Testis (tissue), 2 donors: Measurements from ENCODE around the gene GAB2.

ENCODE experiments used
- POLR2A ChIP-seq: fragments of 450-650 bp; IDR thresholded peaks from one replicate; pipeline ENCODE4 v1.6.1; 2017; ENCODE audit warnings: antibody characterized with exemption, mild to moderate bottlenecking, moderate library complexity
- TF ChIP-seq, protein P1 (sequence below), 3 experiments: fragments of 450-650 bp in 2 of 3; fragments of 200-600 bp in 1 of 3; sonication (generic) in 1 of 3; IDR thresholded peaks; one replicate each; pipeline ENCODE4 v1.5.1; 2016 to 2019; ENCODE audit warnings: antibody characterized with exemption in 3 of 3, mild to moderate bottlenecking in 2 of 3, moderate library complexity in 1 of 3

DNA sequence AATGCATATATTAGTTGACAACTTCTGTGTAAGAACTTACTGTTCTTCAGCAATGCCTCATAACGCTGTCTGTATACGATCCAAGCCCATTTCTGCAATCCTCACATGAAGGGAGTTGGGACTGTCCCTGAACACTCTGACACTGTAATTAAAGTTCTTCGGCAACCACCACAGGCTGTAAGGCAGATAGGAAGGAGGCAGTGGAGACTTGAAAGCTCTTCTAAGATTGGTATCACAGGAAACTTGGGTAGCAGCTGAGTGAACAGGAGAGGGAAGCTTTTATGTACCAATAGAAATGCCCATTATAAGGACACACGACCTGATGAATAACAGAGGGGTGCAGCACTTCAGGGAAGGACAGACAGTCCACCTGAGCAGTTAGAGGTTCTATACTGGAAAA, 12.0 kb upstream of the GAB2 start:
- TF ChIP-seq, protein P1, sequence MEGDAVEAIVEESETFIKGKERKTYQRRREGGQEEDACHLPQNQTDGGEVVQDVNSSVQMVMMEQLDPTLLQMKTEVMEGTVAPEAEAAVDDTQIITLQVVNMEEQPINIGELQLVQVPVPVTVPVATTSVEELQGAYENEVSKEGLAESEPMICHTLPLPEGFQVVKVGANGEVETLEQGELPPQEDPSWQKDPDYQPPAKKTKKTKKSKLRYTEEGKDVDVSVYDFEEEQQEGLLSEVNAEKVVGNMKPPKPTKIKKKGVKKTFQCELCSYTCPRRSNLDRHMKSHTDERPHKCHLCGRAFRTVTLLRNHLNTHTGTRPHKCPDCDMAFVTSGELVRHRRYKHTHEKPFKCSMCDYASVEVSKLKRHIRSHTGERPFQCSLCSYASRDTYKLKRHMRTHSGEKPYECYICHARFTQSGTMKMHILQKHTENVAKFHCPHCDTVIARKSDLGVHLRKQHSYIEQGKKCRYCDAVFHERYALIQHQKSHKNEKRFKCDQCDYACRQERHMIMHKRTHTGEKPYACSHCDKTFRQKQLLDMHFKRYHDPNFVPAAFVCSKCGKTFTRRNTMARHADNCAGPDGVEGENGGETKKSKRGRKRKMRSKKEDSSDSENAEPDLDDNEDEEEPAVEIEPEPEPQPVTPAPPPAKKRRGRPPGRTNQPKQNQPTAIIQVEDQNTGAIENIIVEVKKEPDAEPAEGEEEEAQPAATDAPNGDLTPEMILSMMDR (IDR thresholded peaks at IDR 0.05), result no peak
- no peak for TF ChIP-seq POLR2A
